Dendritic cell treated with granulocyte-macrophage colony-stimulating factor and Interleukin-4, amounts not matched to agents 40 ng/mL and 50 ng/mL, for 4 days (primary cell): ENCODE data around the gene C1RL.

Experiments
- H3K27ac Mint-ChIP-seq: one replicate; pipeline ENCODE4 v1.8.0; 2022; ENCODE audit warnings: mild to moderate bottlenecking, mixed read lengths
- H3K27me3 Mint-ChIP-seq: one replicate; pipeline ENCODE4 v1.8.0; 2022; ENCODE audit warnings: mild to moderate bottlenecking, mixed read lengths
- H3K36me3 Mint-ChIP-seq: one replicate; pipeline ENCODE4 v1.8.0; 2022; ENCODE audit warnings: low read depth, mixed read lengths
- H3K4me1 Mint-ChIP-seq: one replicate; pipeline ENCODE4 v1.8.0; 2022; ENCODE audit warnings: low read depth, mixed read lengths
- H3K4me3 Mint-ChIP-seq: one replicate; pipeline ENCODE4 v1.8.0; 2022; ENCODE audit warnings: mild to moderate bottlenecking, moderate library complexity, mixed read lengths
- H3K9me3 Mint-ChIP-seq: one replicate; pipeline ENCODE4 v1.8.0; 2022; ENCODE audit warnings: mixed read lengths
- intact Hi-C: fragments of 100-400 bp; cut with micrococcal nuclease; formaldehyde crosslinking; loops from one replicate; pipeline ENCODE4 v1.15.0; 2022

Gene C1RL

DNA sequence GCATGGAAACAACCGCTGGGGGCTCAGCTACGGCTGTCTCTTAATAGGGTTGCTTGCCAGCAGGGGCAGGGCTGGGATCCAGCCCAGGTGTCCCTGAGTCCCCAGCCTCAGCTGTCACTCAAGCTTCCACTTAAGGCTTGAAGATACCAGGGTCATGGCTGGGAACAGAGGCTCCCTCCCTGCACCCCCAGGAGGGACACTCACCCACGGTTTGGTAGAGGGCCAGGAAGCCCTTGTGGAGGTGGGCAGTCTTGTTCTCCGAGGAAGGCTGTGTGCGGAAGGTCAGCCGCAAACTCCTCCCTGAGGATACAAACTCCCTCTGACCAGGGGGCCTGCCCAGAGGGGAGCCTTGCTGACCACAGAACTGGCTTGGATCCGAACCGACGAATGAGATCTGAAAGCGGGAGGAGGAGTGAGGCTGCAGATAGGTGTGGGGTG lies 7.3 kb downstream of the C1RL start:
- Mint-ChIP-seq H3K27ac (no peak overlapping the region), H3K4me1 (peaks cover 22% of the 10 kb centered on the region), H3K9me3 (peaks cover 12% of the 10 kb centered on the region), H3K4me3 (no peak overlapping the region), H3K27me3 (no peaks in the 10 kb centered on the region), H3K36me3 (peaks cover 61% of the 10 kb centered on the region)
- intact Hi-C loops = no loop called here

GRCh38 chr12:7101047-7101693 lies 7.8 kb downstream of the C1RL start:
- peaks cover 57% of the 10 kb centered on the region for H3K36me3 Mint-ChIP-seq
- H3K27me3 Mint-ChIP-seq = peaks cover 1% of the 10 kb centered on the region
- peaks cover 22% of the 10 kb centered on the region for H3K4me1 Mint-ChIP-seq
- H3K4me3 Mint-ChIP-seq = no peak overlapping the region
- no peak overlapping the region for H3K27ac Mint-ChIP-seq
- intact Hi-C loops = no loop called here
- peaks cover 7% of the 10 kb centered on the region for H3K9me3 Mint-ChIP-seq

DNA sequence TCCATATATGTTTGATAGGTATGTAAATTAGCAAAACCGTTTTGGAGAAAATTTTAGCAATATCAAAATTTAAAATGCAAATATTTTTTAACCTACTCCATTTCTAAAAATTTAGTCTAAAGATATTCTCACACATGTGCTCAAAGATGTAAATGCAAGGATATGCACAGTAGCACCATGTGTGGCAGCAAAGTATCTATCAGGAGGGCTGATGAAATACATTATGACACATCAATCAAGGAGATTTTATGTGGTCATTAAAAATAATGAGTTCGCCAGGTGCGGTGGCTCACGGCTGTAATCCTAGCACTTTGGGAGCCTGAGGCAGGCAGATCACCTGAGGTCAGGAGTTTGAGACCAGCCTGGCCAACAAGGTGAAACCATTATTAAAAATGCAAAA lies 8.8 kb downstream of the C1RL start:
- Mint-ChIP-seq H3K27me3 (peaks cover 6% of the 10 kb centered on the region), H3K36me3 (peaks cover 48% of the 10 kb centered on the region), H3K9me3 (no peaks in the 10 kb centered on the region), H3K4me1 (peaks cover 30% of the 10 kb centered on the region), H3K27ac (no peak overlapping the region), H3K4me3 (no peak overlapping the region)
- intact Hi-C loops = no loop called here

- Mint-ChIP-seq H3K4me1 (peaks cover 35% of the 10 kb centered on the region), H3K27ac (peak overlapping the region; percentile 45), H3K9me3 (no peaks in the 10 kb centered on the region), H3K36me3 (peaks cover 42% of the 10 kb centered on the region), H3K4me3 (no peak overlapping the region), H3K27me3 (peaks cover 10% of the 10 kb centered on the region)
- intact Hi-C loops = no loop called here
Measured at GRCh38 chr12:7099290-7099996, 9.6 kb downstream of the C1RL start.

DNA sequence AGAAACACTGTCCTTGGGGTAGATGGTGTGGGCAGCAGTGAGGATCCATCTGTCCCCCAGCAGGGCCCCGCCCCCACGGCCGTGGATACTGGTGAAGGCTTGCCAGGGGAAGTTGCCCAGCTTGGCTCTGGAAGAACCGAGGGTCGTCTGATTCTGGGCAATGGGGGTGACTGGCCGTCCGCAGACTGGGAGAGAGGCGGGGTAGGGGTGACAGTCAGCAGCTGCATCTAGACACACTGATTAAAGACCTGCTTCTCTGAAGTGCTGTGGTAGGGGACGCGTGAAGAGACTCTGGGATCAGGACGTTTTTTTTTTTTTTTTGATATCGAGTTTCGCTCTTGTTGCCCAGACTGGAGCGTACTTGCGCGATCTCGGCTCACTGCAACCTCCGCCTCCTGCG lies 12.0 kb downstream of the C1RL start:
- Mint-ChIP-seq H3K36me3 (peaks cover 23% of the 10 kb centered on the region), H3K9me3 (no peaks in the 10 kb centered on the region), H3K4me1 (peaks cover 33% of the 10 kb centered on the region), H3K27ac (no peak overlapping the region), H3K4me3 (no peak overlapping the region), H3K27me3 (peaks cover 13% of the 10 kb centered on the region)
- intact Hi-C loops = no loop called here

DNA sequence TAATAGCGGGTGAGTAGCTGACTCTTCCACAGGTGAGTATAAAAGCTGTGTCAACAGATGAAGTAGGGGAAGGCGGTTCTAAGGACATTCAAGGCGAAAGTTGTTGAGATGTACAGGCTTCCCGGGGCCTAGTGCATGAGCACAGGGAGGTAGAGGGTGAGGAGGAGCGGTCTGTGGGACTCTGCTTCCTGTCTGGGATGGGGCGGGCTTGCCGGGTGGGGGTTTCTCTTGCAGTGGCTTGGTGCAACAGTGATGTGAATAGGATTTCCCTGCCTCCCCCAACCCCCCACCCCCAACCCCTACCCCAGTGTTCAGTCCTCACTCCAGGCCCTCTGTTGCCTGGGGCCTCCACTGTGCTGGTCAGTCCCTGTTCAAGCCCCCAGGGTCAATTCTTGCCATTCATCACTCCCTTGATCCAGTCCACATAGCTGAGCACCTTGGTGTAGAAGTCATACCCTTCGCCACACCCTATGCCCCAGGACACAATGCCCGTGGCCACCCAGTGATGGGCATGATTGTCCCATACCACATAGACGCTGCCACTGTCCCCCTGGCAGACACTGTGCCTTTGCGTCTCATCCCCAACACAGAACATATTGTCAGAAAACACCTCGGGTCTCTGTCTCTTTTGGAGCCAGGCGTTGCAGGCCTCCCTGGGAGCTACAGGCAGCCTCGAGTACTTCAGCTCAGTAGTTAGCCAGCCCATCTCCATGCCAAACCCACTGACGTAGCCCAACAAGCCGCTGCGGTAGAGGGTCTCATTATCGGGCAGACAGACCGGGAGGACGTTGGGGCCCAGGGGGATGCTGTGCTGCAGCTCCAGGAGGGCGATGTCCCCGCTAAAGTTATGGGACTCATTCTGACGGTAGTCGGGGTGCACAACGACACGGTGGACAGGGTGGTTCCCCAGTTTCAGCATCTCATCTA lies 12.7 kb downstream of the C1RL start:
- no peak overlapping the region for H3K4me3 Mint-ChIP-seq
- peaks cover 17% of the 10 kb centered on the region for H3K27me3 Mint-ChIP-seq
- intact Hi-C loops = no loop called here
- H3K4me1 Mint-ChIP-seq = peaks cover 36% of the 10 kb centered on the region
- no peaks in the 10 kb centered on the region for H3K9me3 Mint-ChIP-seq
- H3K36me3 Mint-ChIP-seq = peaks cover 18% of the 10 kb centered on the region
- H3K27ac Mint-ChIP-seq = no peak overlapping the region

- Mint-ChIP-seq H3K4me3 (no peak overlapping the region), H3K9me3 (no peaks in the 10 kb centered on the region), H3K27me3 (peaks cover 30% of the 10 kb centered on the region), H3K27ac (no peak overlapping the region), H3K4me1 (peaks cover 28% of the 10 kb centered on the region), H3K36me3 (peaks cover 18% of the 10 kb centered on the region)
- intact Hi-C loops = loop anchor here (5.0 kb wide), 1 partner anchor 37 kb away; no protein-coding TSS in a partner anchor
Measured at GRCh38 chr12:7093892-7094291, 15.1 kb downstream of the C1RL start.

- Mint-ChIP-seq H3K27me3 (peaks cover 34% of the 10 kb centered on the region), H3K9me3 (no peaks in the 10 kb centered on the region), H3K4me1 (peaks cover 25% of the 10 kb centered on the region), H3K27ac (no peak overlapping the region), H3K36me3 (peaks cover 15% of the 10 kb centered on the region), H3K4me3 (no peak overlapping the region)
- intact Hi-C loops = loop anchor here (5.0 kb wide), 1 partner anchor 36 kb away; no protein-coding TSS in a partner anchor
Measured at GRCh38 chr12:7093486-7093885, 15.5 kb downstream of the C1RL start.

DNA sequence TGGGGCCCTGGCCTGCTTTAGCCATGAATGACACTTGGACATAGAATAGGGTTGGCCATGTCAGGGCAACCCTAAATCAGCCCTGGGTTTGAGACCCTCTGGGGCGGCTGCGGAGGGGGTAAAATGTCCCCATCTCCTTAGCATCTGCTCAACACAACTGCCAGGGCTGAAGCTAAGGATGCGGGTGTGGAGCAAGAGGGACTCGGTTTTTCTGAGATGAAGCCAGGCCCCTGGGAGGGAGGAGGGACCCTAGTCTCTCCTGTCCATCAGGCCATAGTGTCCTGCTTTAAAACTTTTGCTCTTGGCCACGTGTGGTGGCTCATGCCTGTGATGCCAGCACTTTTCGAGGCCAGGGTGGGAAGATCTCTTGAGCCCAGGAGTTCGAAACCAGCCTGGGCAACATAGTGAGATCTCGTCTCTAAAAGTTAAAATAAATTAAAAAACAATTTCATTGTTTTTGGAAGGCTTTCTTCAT lies 16.0 kb downstream of the C1RL start:
- H3K9me3 Mint-ChIP-seq = no peaks in the 10 kb centered on the region
- peaks cover 11% of the 10 kb centered on the region for H3K36me3 Mint-ChIP-seq
- no peak overlapping the region for H3K4me3 Mint-ChIP-seq
- peaks cover 34% of the 10 kb centered on the region for H3K27me3 Mint-ChIP-seq
- intact Hi-C loops = loop anchor here (5.0 kb wide), 1 partner anchor 36 kb away; no protein-coding TSS in a partner anchor
- H3K27ac Mint-ChIP-seq = peak overlapping the region; percentile 58
- peaks cover 24% of the 10 kb centered on the region for H3K4me1 Mint-ChIP-seq

GRCh38 chr12:7092229-7092985 lies 16.6 kb downstream of the C1RL start, which contains the start of gene C1R:
Gene C1R, minus strand, starts transcription at chr12:7092445. Its CDS starts 57 bp downstream, at chr12:7092388.
- H3K27me3 Mint-ChIP-seq = peaks cover 34% of the 10 kb centered on the region
- H3K27ac Mint-ChIP-seq = peak within 1 kb of the TSS; percentile 58
- intact Hi-C loops = loop anchor here (5.0 kb wide), 1 partner anchor 35 kb away; no protein-coding TSS in a partner anchor
- H3K36me3 Mint-ChIP-seq = peaks cover 7% of the 10 kb centered on the region
- H3K4me1 Mint-ChIP-seq = peaks cover 24% of the 10 kb centered on the region
- H3K9me3 Mint-ChIP-seq = no peaks in the 10 kb centered on the region
- H3K4me3 Mint-ChIP-seq = peak within 1 kb of the TSS; percentile 81

GRCh38 chr12:7091660-7092228 lies 17.3 kb downstream of the C1RL start:
- Mint-ChIP-seq H3K4me3 (peak overlapping the region; percentile 81), H3K4me1 (peaks cover 24% of the 10 kb centered on the region), H3K27ac (peak overlapping the region; percentile 58), H3K36me3 (peaks cover 1% of the 10 kb centered on the region), H3K27me3 (peaks cover 37% of the 10 kb centered on the region), H3K9me3 (no peaks in the 10 kb centered on the region)
- intact Hi-C loops = loop anchor here (5.0 kb wide), 1 partner anchor 34 kb away; no protein-coding TSS in a partner anchor

GRCh38 chr12:7091171-7091570 lies 17.8 kb downstream of the C1RL start:
- H3K4me3 Mint-ChIP-seq = no peak overlapping the region
- no peaks in the 10 kb centered on the region for H3K9me3 Mint-ChIP-seq

More at GRCh38 chr12:7091171-7091570, 17.8 kb downstream of the C1RL start:
- H3K27me3 Mint-ChIP-seq = peaks cover 37% of the 10 kb centered on the region
- no peak overlapping the region for H3K27ac Mint-ChIP-seq
- H3K4me1 Mint-ChIP-seq = peaks cover 24% of the 10 kb centered on the region
- intact Hi-C loops = loop anchor here (5.0 kb wide), 1 partner anchor 34 kb away; no protein-coding TSS in a partner anchor
- no peaks in the 10 kb centered on the region for H3K36me3 Mint-ChIP-seq
